Cardiac fibroblast (primary cell): ENCODE data around the gene HNRNPLL.

Experiments used
- DNase-seq, 2 donors: peaks; one replicate each; pipeline versions ENCODE4 v3.0.0 to v3.0.0-alpha.2; 2010; ENCODE audit warnings: low read depth in 2 of 2
- H3K4me3 ChIP-seq, 2 donors: replicated peaks in 1 of 2; 1 replicate in 1 of 2; 2 replicates in 1 of 2; pipeline ENCODE4 v1.5.1; 2011; ENCODE audit warnings: low read depth in 2 of 2, low read length in 2 of 2, mild to moderate bottlenecking in 2 of 2, moderate library complexity in 1 of 2
- TF ChIP-seq, protein P1 (sequence below): IDR thresholded peaks from one replicate; pipeline ENCODE4 v1.5.1; 2011; ENCODE audit warnings: low read depth, mild to moderate bottlenecking, low read length, inconsistent platforms

HNRNPLL gene

DNA sequence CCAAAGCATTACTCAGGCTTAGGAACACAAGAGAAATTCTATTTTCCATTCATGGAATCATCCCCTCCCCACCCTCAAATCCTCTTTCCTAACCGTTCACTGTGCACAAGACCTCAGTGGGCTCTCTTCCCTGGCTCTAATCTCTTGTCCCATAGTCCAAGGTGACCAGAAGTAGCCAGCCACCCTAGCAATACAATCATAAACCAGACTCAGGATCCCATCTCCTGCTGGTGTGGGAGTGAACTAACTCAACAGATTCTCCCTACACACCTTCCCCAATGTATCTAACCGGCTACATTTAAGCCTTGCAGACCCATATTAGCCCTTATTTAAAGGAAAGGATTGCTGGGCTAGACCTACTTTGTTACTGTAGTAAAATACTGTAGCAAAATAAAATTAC is 45.5 kb downstream of the HNRNPLL start:
- no peak overlapping the region for H3K4me3 ChIP-seq
- no peak for DNase-seq
- TF ChIP-seq, protein P1, sequence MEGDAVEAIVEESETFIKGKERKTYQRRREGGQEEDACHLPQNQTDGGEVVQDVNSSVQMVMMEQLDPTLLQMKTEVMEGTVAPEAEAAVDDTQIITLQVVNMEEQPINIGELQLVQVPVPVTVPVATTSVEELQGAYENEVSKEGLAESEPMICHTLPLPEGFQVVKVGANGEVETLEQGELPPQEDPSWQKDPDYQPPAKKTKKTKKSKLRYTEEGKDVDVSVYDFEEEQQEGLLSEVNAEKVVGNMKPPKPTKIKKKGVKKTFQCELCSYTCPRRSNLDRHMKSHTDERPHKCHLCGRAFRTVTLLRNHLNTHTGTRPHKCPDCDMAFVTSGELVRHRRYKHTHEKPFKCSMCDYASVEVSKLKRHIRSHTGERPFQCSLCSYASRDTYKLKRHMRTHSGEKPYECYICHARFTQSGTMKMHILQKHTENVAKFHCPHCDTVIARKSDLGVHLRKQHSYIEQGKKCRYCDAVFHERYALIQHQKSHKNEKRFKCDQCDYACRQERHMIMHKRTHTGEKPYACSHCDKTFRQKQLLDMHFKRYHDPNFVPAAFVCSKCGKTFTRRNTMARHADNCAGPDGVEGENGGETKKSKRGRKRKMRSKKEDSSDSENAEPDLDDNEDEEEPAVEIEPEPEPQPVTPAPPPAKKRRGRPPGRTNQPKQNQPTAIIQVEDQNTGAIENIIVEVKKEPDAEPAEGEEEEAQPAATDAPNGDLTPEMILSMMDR, result no peak

DNA sequence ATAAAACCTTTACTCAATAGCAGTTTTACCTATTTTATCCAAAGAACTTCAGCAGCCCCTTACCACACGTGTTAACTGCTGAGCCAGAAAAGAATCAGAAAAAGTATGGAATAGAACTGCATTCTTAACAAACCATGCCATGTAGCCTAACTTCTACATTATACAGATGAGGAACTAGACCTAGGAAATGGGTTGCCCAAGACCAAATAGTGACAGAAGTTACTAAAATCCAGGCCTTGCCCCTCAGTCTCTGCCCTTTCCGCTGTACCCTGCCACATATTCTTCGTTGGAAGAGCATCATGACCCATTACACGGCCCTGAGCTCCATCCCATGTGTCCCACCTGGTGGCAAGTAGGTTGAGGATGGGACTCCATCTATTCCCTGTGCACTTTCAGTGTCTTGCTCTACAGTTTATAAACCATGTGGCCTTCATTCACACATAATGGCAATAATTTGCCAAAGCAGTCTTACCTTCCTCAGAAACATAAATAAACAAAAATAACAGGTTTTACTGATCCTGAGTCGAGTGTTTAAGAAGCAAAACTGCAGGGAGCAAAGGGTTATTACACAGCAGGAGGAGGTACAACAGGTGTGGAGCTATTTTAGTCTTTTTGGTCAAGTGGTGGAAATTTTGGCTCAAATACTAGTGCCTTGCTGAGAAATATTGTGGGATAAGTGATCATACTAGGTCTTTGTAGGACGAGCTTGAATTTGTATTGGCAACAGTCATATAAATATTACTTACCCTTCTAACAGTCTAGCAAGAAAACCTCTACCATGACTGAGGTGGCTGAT is 46.5 kb downstream of the HNRNPLL start:
- TF ChIP-seq, protein P1, result no peak
- H3K4me3 ChIP-seq, result no peak overlapping the region
- DNase-seq, result no peak

DNA sequence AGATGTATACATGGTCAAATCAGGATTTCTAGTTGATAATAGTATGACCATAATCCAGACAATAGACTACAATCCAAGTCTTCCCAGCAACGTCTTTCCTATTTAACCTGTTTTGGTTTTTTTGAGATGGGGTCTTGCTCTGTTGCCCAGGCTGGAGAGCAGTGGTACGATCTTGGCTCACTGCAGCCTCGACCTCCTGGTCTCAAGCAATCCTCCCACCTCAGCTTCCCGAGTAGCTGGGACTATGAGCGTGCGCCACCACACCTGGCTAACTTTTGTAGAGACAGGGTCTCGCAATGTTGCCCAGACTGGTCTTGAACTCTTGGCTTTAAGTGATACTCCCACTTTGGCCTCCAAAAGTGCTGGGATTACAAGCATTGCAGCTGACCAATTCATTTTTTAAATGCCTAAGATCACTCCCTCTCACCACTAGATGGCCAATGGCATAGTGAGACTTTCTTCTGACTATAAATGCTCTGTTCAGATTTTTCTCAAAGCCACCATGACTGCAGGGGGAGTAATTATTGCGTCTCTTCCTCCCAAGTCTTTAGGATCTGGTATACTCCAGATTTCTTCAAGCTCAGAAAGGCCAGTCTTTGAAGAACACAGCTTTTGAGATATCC is 47.6 kb downstream of the HNRNPLL start:
- peak; percentile 35 to 51 for DNase-seq
- H3K4me3 ChIP-seq, result no peak overlapping the region
- TF ChIP-seq, protein P1, result peak; percentile 51

DNA sequence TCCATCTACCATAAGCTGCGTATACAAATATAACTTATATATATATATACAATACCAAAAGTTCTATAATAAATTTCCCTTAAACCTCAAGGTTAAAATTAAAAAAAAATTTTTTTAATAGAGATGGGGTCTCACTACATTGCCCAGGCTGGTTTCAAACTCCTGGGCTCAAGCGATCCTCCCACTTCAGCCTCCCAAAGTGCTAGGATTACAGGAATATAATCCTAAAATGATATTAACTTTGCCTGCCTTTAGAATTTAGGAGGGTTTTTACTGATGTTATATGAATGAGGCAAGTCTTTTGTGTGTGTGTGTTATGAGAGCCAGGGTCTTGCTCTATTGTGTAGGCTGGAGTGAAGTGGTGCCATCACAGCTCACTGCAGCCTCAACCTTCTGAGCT is 49.2 kb downstream of the HNRNPLL start:
- DNase-seq, result no peak
- TF ChIP-seq, protein P1, result no peak

DNA sequence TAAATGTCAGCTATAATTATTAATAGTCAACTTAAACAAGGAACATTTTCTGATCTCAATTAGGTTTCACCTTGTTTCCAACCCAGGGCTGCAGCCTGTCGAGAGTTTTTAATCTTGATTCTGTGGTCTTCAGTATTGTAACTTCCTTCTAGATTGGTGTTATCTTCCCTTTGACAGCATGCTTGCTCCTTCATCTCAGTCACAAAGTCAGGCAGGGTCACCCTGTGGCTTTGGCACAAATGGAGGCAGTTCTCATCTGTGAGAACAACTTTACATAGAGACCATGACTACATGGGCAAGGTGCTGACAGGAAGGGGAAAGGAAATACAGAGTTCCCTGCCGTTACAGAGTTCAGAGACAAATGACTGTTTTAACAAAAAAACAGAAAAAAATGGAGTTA is 50.5 kb downstream of the HNRNPLL start:
- no peak for DNase-seq
- TF ChIP-seq, protein P1, result no peak
- H3K4me3 ChIP-seq, result no peak overlapping the region

More for the DNA sequence above, 49.2 kb downstream of the HNRNPLL start:
- H3K4me3 ChIP-seq, result no peak overlapping the region

DNA sequence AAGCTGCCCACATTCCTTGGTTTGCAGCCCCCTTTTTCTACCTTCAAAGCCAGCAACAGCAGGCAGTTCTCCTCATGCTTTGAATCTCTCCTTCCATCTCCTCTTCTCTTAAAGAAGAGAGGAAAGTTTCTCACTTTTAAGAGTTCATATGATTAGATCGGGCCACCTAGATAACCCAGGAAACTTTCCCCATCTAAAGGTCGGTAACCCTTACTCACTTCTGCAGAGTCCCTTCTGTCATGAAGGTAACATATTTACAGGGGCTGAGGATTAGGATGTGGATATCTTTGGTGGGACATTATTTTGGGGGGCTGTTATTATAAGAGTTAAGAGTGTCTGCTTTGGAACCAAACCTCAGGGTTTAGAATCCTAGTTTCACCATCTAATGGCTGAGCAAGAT is 51.0 kb downstream of the HNRNPLL start:
- H3K4me3 ChIP-seq, result no peak overlapping the region
- TF ChIP-seq, protein P1, result no peak
- no peak for DNase-seq

DNA sequence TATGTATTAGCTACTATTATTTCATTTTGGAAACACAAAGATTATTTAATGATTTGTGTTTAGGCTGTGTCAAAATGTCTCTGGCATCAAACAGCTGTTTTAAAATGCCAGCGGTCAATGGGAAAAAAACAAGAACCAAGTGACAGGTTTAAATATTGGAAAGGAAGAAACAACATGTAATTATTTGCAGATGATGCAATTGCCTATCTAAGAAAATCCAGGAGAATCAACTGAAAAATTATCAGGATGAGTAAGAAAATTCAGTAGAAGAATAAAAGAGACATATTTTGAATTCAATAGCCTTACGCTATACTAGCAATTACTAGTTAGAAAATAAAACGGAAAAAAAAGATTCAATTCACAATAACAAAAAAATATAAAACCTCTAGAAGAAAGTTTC is 51.6 kb downstream of the HNRNPLL start:
- no peak overlapping the region for H3K4me3 ChIP-seq
- TF ChIP-seq, protein P1, result no peak
- DNase-seq, result no peak
